Breast epithelium (tissue), 4 donors: Measurements from ENCODE around the gene NEMP2. TPM values are rescaled to one million over a fixed set of nuclear protein-coding genes. Genes with fewer than 3 reads are reported as not detected.

Source experiments
- DNase-seq, 2 donors: peaks; one replicate each; pipeline ENCODE4 v3.0.0-alpha.2; 2019; ENCODE audit warnings: low spot score in 2 of 2
- H3K27ac ChIP-seq, 2 donors: fragments of 200-600 bp; sonication (generic) in 1 of 2; one replicate each; pipeline ENCODE4 v1.5.1; 2016 to 2019; ENCODE audit warnings: mild to moderate bottlenecking in 1 of 2
- H3K27me3 ChIP-seq, 2 donors: fragments of 200-600 bp; sonication (generic) in 1 of 2; one replicate each; pipeline versions ENCODE4 v1.5.1 to v1.6.0; 2017 to 2019; ENCODE audit warnings: control low read depth in 1 of 2, mild to moderate bottlenecking in 1 of 2
- H3K36me3 ChIP-seq: fragments of 200-600 bp; one replicate; pipeline ENCODE4 v1.5.1; 2019
- H3K4me1 ChIP-seq, 2 donors: fragments of 200-600 bp; sonication (generic); one replicate each; pipeline ENCODE4 v1.5.1; 2016 to 2019; ENCODE audit warnings: control low read depth in 1 of 2
- H3K4me3 ChIP-seq, 3 donors: fragments of 200-600 bp; sonication (generic); 1 replicate in 2 of 3; 2 replicates in 1 of 3; pipeline ENCODE4 v1.5.1; 2016 to 2019; ENCODE audit warnings: mild to moderate bottlenecking in 3 of 3, moderate library complexity in 2 of 3
- H3K9me3 ChIP-seq, 2 donors: fragments of 200-600 bp; sonication (generic) in 1 of 2; one replicate each; pipeline ENCODE4 v1.5.1; 2016 to 2019; ENCODE audit warnings: control low read depth in 1 of 2
- CTCF ChIP-seq, 3 donors: fragments of 450-650 bp; IDR thresholded peaks; one replicate each; pipeline ENCODE4 v1.5.1; 2016 to 2017; ENCODE audit warnings: antibody characterized with exemption in 3 of 3, mild to moderate bottlenecking in 3 of 3, moderate library complexity in 3 of 3
- POLR2A ChIP-seq: fragments of 450-650 bp; IDR thresholded peaks from one replicate; pipeline ENCODE4 v1.6.1; 2016; ENCODE audit warnings: antibody characterized with exemption, mild to moderate bottlenecking, moderate library complexity
- POLR2AphosphoS5 ChIP-seq, 3 donors: sonication (generic); formaldehyde crosslinking; IDR thresholded peaks; one replicate each; pipeline ENCODE4 v1.6.1; 2017; ENCODE audit warnings: antibody characterized with exemption in 3 of 3
- intact Hi-C: fragments of 100-400 bp; cut with DNase I; formaldehyde crosslinking; loops from one replicate; pipeline ENCODE4 v1.15.1; 2023; ENCODE audit warnings: low total_unique reads
- total RNA-seq, 3 donors: library from RNA; depleted of rRNA; stranded (reverse); fragments of >200 nt; gene quantifications; one replicate each; pipeline ENCODE4 v1.1.0, GENCODE V29; 2016

NEMP2 gene
- total RNA-seq, 3 donors from 2014 or later = 4.5 to 6.6 (median 5.2) TPM

DNA sequence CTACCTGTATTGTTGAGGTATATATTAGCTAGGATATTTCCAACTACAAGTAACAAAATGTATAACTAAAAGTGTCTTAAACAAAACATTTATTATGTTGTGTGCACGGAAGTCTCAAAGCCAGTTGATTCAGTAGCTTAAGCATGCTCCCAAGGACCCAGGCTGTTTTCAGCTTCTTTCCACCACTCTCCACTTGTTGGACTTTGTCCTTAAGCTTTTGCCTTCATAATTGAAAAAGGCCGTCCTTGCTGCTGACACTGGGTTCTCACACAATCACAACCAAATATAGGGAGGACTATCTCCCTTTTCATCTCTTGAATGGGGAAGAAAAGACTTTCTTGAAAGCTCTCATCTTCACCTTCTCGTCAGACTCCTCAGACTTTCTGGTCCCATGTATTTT is 12.2 kb upstream of the NEMP2 start:
- Histone ChIP-seq H3K36me3 (no peaks in the 10 kb centered on the region), H3K4me3 (no peak overlapping the region), H3K9me3 (peaks cover 0 to 7% of the 10 kb centered on the region in 2 donors), H3K4me1 (no peaks in the 10 kb centered on the region), H3K27me3 (no peaks in the 10 kb centered on the region), H3K27ac (no peak overlapping the region)
- DNase-seq = no peak
- intact Hi-C loops = loop anchor here (1.0 kb wide), 1 partner anchor 17 kb away; no protein-coding TSS in a partner anchor
- TF ChIP-seq POLR2A = no peak
- TF ChIP-seq POLR2AphosphoS5 (IDR thresholded peaks at IDR 0.05) = no peak
- no peak for TF ChIP-seq CTCF (IDR thresholded peaks at IDR 0.05)

GRCh38 chr2:190545555-190546385 is 11.2 kb upstream of the NEMP2 start:
- TF ChIP-seq POLR2AphosphoS5 (IDR thresholded peaks at IDR 0.05) (no peak), CTCF (IDR thresholded peaks at IDR 0.05) (no peak), POLR2A (no peak)
- H3K27ac ChIP-seq = peak overlapping the region in 1 of 2 donors; percentile 5

DNA sequence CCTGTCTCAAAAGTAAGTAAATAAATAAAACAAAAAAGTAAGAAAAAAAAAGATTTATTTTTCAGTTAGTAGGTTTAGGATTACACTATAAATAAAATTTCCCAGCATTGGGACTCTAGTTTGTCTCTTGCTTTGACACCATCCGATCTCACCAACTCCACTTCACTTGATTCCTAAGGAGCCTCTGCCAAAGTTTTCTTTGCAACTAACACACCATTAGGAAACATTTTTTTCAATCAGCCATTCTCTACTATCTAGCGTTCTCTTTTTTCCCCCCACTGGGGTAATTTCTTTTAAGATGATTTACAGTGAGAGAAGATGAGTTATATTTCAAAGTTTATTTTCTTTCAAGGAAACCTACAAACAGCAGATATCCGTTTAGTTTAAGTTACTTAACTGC is 10.6 kb upstream of the NEMP2 start:
- Histone ChIP-seq H3K4me3 (peak overlapping the region in 2 of 3 donors; percentile 30 to 47), H3K27ac (no peak overlapping the region), H3K9me3 (peaks cover 6 to 14% of the 10 kb centered on the region in 2 donors), H3K4me1 (no peaks in the 10 kb centered on the region), H3K36me3 (no peaks in the 10 kb centered on the region), H3K27me3 (no peaks in the 10 kb centered on the region)
- intact Hi-C loops = no loop called here
- no peak for TF ChIP-seq CTCF (IDR thresholded peaks at IDR 0.05)
- no peak for TF ChIP-seq POLR2A
- no peak for TF ChIP-seq POLR2AphosphoS5 (IDR thresholded peaks at IDR 0.05)
- no peak for DNase-seq

More at GRCh38 chr2:190545555-190546385, 11.2 kb upstream of the NEMP2 start:
- DNase-seq = no peak
- Histone ChIP-seq H3K27me3 (no peaks in the 10 kb centered on the region), H3K4me1 (no peaks in the 10 kb centered on the region), H3K4me3 (peak overlapping the region in 2 of 3 donors; percentile 30 to 47), H3K36me3 (no peaks in the 10 kb centered on the region), H3K9me3 (peaks cover 0 to 7% of the 10 kb centered on the region in 2 donors)
- intact Hi-C loops = loop anchor here (1.0 kb wide), 1 partner anchor 18 kb away; no protein-coding TSS in a partner anchor

DNA sequence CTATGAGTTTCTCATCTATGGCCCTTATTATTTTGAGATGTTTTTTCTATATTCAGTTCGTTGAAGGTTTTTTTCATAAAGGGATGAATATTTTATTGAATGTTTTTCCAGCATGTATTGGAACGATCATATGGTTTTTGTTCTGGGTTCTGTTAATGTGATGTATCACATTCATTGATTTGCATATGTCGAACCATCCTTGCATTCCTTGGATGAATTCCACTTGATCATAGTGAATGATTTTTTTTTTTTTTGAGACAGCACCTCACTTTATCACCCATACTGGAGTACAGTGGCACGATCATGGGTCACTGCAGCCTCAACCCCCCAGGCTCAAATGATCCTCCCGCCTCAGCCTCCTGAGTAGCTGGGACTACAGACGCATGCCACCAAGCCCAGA is 5.5 kb upstream of the NEMP2 start:
- TF ChIP-seq POLR2A (no peak), CTCF (IDR thresholded peaks at IDR 0.05) (no peak), POLR2AphosphoS5 (IDR thresholded peaks at IDR 0.05) (no peak)
- Histone ChIP-seq H3K4me3 (no peak overlapping the region), H3K9me3 (peaks cover 10 to 37% of the 10 kb centered on the region in 2 donors), H3K36me3 (no peaks in the 10 kb centered on the region), H3K27me3 (no peaks in the 10 kb centered on the region), H3K27ac (no peak overlapping the region), H3K4me1 (no peaks in the 10 kb centered on the region)
- no peak for DNase-seq
- intact Hi-C loops = no loop called here

DNA sequence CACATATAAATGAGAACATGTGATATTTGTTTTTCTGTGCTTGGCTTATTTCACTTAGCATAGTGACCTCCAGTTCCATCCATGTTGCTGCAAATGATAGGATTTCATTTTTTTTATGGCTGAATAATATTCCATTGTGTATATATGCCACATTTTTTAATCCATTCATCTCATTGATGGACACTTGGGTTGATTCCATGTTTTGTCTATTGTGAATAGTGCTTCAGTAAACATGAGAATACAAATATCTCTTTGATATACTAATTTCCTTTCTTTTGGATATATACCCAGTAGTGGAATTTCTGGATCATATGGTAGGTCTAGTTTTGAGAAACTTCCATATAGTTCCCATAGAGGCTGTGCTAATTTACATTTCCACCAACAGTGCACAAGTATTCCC is 3.7 kb upstream of the NEMP2 start:
- Histone ChIP-seq H3K36me3 (no peaks in the 10 kb centered on the region), H3K9me3 (peaks cover 10 to 37% of the 10 kb centered on the region in 2 donors), H3K4me3 (no peak overlapping the region), H3K27ac (no peak overlapping the region), H3K27me3 (no peaks in the 10 kb centered on the region), H3K4me1 (no peaks in the 10 kb centered on the region)
- intact Hi-C loops = no loop called here
- no peak for DNase-seq
- TF ChIP-seq POLR2A (no peak), POLR2AphosphoS5 (IDR thresholded peaks at IDR 0.05) (no peak), CTCF (IDR thresholded peaks at IDR 0.05) (no peak)
